Right hindlimb (tissue), 1 donor: ENCODE results near the gene EVC2.

Experiments used
- DNase-seq: peaks from one replicate; pipeline ENCODE4 v3.0.0-alpha.2; 2018

Gene EVC2

GRCh38 chr4:5558502-5558901 lies 149.9 kb downstream of the EVC2 start:
- DNase-seq: no peak

GRCh38 chr4:5554376-5554775 lies 154.0 kb downstream of the EVC2 start:
- DNase-seq: no peak

DNA sequence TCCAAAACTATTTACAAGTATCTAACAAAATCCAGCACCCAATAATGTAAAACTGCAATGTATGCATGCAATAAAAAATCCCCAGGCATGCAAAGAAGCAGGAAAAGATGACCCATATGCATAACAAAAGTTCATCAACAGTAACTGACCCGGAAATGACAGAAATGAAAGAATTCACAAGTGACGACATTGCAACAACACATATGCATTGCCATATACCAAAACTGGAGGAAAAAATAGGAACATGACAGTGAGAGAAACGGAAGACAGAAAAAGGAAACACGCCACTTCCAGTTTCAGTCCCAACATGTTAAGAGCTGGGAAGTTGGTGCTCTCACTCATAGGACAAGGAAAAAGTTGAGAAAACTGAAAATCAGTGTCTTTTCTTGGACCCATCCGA lies 154.6 kb downstream of the EVC2 start:
- DNase-seq: no peak

DNA sequence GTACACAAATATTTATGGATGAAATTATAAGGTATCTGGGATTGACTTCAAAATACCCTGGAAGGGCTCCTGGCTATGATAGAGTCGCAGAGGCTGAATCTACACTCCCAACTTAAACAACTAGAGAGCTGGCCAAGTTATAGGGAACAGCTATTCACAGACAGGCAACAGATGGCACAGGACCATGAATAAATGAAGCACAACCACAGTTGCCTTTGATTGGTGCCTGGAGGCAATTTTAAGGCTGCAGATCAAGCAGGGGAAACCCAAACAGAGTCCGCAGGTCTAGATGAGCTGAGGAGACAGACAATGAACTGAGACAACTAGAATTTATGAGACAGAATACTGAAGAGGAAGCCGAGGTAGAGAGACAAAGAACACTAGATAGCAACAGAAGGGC lies 155.9 kb downstream of the EVC2 start:
- no peak for DNase-seq

GRCh38 chr4:5547651-5548249 lies 160.6 kb downstream of the EVC2 start:
- DNase-seq: no peak

DNA sequence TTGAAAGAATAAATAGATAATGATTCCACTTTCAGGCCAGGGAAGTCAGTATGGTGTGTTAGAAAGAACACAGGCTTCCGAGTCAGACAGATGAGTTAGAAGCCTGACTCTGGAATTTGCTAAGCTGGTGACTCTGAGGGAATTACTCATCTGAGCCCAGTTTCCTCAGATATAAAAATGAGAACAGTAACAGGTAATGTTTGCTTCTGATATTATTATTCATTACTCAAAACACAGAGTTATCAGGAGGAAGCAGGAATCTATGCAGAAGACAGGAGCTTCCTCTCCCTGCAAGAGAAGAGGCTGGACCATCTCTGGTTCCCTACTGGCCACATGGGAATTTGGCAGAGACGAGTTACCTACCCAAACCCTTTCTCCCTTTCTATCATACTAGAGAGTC lies 163.1 kb downstream of the EVC2 start:
- no peak for DNase-seq

- no peak for DNase-seq
These were observed 163.6 kb downstream of the EVC2 start for GRCh38 chr4:5544762-5545161.

- DNase-seq: no peak
These were observed 164.7 kb downstream of the EVC2 start for GRCh38 chr4:5543681-5544080.

DNA sequence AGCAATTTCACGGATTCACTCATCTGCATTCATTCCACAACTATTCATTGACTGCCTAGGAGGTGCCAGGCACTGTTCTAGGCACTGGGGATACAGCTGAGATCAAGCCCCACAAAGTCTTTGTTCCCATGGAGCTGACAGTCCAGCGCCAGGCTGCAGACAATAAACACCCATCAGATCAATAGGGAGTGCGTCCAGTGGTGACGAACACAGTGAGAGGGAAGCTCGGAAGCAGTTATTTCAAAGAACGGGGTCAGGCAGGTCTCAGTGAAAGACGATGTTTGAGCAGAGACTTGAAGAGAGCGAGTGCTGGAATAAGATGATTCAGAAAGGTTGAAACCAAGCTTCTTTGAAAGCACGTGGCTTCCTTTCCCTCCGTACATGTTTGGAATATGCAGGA lies 167.2 kb downstream of the EVC2 start:
- no peak for DNase-seq

- no peak for DNase-seq
These were observed 168.8 kb downstream of the EVC2 start for GRCh38 chr4:5539584-5539983.

DNA sequence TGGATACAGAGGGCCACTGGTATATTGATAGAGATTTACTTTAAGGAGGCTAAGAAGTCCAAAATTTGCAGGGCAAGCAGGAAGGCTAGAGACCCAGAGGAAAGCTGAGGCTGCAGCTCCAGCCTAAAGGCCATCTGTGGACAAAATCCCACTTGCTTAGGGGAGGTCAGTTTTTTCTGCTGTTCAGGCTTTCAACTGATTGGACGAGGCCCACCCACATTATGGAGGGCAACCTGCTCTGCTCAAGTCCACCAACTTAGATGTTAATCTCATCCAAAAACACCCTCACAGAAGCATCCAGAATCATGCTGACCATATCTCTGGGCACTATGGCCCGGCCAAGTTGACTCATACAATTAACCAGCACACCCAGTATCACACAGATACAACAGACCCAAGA lies 176.3 kb downstream of the EVC2 start:
- DNase-seq: no peak

DNA sequence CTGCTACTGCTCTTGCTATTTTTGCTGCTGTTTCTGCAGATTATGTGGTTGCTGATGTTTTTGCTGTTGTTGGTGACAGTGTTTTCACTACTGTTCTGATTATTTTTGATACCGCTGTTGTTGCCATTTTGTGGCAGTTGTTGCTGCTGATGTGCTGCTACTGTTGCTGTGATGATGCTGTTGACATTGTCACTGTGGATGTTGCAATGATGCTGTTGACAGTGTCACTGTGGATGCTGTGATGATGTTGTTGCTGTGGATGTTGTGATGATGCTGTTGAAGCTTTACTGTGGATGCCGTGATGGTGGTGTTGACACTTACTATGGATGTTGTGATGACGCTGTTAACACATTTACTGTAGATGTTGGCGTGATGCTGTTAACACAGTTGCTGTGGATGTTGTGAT lies 180.3 kb downstream of the EVC2 start:
- no peak for DNase-seq

DNA sequence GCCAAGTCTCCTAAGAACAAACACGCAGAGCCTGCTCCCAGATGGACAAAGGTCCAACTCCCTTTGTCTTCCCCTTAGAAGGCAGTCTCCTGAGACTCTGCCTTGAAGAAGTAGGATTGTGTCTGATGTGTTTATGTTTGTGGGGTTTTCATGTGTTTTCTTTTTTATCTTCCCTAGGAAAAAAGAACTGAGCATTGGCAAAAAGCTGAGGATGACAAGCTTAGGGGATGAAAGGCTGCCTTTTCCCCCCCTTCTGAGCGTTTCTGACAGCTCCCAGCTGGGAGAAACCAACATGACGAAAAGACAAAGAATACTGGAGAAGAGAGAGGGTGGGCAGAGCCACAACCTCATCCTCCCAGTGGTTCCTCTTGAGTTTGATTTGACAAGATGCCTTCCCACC lies 181.1 kb downstream of the EVC2 start:
- no peak for DNase-seq

DNA sequence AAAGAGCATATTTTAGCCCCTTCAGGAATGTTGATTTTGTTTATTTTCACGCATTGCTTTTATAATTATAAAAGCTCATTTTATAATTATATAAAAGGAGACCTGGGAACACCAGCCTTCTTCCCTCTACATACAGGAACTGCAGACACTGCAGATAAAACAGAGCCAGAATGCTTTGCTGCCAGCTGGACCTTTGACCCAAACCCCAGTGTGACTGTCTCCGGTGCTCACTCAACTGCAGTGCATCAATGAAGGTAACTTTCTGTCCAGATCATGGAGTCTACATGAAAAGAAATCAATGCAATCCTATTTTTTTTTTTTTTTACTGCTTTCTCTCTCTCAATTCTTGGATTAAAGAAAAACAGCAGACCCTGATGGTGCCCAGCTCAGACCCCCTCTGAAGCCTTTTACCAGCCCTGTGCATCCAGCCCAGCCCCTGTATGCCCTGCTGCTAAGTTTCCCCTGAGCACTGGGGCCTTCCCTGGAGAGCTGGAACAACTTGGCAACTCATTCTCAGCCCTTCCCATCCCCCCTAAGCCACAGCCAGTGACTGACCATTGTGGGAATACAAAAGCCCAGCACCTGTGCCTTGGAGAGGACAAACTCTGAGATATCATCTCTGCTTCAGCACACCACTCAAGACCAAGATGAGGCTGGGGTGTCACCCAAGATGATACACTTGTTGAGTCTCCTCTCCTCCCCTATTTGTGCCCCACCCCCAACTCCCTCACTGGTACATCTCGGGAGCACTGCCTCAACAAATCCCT lies 182.1 kb downstream of the EVC2 start:
- no peak for DNase-seq

- peak; percentile 71 for DNase-seq
These were observed 183.7 kb downstream of the EVC2 start for GRCh38 chr4:5524446-5525299.

- DNase-seq: no peak
These were observed 191.0 kb downstream of the EVC2 start for GRCh38 chr4:5517372-5517771.

- no peak for DNase-seq
These were observed 192.7 kb downstream of the EVC2 start for GRCh38 chr4:5515646-5516045.
